Liver (tissue), 3 donors: ENCODE data around the gene GABBR2.

ENCODE experiments used
- ATF3 ChIP-seq: IDR thresholded peaks from 2 replicates; pipeline ENCODE4 v1.6.1; 2016; ENCODE audit warnings: antibody characterized with exemption
- EGR1 ChIP-seq, 2 donors: IDR thresholded peaks; 2 replicates each; pipeline ENCODE4 v1.6.1; 2016 to 2018; ENCODE audit warnings: antibody characterized with exemption in 2 of 2, low read depth in 2 of 2
- GABPA ChIP-seq, 2 donors: IDR thresholded peaks in 1 of 2; conservative IDR thresholded peaks in 1 of 2; 2 replicates each; pipeline ENCODE4 v1.6.1; 2016; ENCODE audit warnings: antibody characterized with exemption in 2 of 2, mild to moderate bottlenecking in 1 of 2, moderate library complexity in 1 of 2
- MAX ChIP-seq: IDR thresholded peaks from 2 replicates; pipeline ENCODE4 v1.6.1; 2016; ENCODE audit warnings: antibody characterized with exemption
- TAF1 ChIP-seq: conservative IDR thresholded peaks from 2 replicates; pipeline ENCODE4 v1.6.1; 2016; ENCODE audit warnings: antibody characterized with exemption, mild to moderate bottlenecking
- TF ChIP-seq, protein P1 (sequence below): fragments of 150-350 bp; IDR thresholded peaks from 2 replicates; pipeline ENCODE4 v1.5.1; 2017; ENCODE audit warnings: improper control_type of control experiment, low read depth, low read length; ENCODE audit not compliant: missing input control
- TF ChIP-seq, protein P2 (sequence below): IDR thresholded peaks from 2 replicates; pipeline ENCODE4 v1.6.1; 2016; ENCODE audit warnings: antibody characterized with exemption
- donor health status: healthy.
- donor health status: healthy.

- TF ChIP-seq, protein P1, sequence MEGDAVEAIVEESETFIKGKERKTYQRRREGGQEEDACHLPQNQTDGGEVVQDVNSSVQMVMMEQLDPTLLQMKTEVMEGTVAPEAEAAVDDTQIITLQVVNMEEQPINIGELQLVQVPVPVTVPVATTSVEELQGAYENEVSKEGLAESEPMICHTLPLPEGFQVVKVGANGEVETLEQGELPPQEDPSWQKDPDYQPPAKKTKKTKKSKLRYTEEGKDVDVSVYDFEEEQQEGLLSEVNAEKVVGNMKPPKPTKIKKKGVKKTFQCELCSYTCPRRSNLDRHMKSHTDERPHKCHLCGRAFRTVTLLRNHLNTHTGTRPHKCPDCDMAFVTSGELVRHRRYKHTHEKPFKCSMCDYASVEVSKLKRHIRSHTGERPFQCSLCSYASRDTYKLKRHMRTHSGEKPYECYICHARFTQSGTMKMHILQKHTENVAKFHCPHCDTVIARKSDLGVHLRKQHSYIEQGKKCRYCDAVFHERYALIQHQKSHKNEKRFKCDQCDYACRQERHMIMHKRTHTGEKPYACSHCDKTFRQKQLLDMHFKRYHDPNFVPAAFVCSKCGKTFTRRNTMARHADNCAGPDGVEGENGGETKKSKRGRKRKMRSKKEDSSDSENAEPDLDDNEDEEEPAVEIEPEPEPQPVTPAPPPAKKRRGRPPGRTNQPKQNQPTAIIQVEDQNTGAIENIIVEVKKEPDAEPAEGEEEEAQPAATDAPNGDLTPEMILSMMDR, result no peak
- no peak for TF ChIP-seq TAF1
- TF ChIP-seq MAX, result no peak
- TF ChIP-seq EGR1 (IDR thresholded peaks at IDR 0.05; ENCODE audit: low read depth in 2 of 2), result no peak
- TF ChIP-seq, protein P2, sequence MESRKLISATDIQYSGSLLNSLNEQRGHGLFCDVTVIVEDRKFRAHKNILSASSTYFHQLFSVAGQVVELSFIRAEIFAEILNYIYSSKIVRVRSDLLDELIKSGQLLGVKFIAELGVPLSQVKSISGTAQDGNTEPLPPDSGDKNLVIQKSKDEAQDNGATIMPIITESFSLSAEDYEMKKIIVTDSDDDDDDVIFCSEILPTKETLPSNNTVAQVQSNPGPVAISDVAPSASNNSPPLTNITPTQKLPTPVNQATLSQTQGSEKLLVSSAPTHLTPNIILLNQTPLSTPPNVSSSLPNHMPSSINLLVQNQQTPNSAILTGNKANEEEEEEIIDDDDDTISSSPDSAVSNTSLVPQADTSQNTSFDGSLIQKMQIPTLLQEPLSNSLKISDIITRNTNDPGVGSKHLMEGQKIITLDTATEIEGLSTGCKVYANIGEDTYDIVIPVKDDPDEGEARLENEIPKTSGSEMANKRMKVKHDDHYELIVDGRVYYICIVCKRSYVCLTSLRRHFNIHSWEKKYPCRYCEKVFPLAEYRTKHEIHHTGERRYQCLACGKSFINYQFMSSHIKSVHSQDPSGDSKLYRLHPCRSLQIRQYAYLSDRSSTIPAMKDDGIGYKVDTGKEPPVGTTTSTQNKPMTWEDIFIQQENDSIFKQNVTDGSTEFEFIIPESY, result no peak
- TF ChIP-seq GABPA (IDR thresholded peaks at IDR 0.05 in 1 of 2, conservative IDR thresholded peaks at IDR 0.05 in 1 of 2), result no peak
- TF ChIP-seq ATF3, result no peak
These were observed 193.9 kb downstream of the GABBR2 start for GRCh38 chr9:98514841-98515240.
